OCI-M1 (cell line): Measurements from ENCODE around the gene EME2.

ENCODE experiments used
- DNase-seq: peaks from one replicate; lab custom pipeline; 2025; lab: John Stamatoyannopoulos, UW

EME2 gene

GRCh38 chr16:1791256-1791942, 18.8 kb downstream of the EME2 start:
- DNase-seq, result no peak

- DNase-seq, result no peak
Observed at GRCh38 chr16:1791943-1792812, 19.6 kb downstream of the EME2 start.

DNA sequence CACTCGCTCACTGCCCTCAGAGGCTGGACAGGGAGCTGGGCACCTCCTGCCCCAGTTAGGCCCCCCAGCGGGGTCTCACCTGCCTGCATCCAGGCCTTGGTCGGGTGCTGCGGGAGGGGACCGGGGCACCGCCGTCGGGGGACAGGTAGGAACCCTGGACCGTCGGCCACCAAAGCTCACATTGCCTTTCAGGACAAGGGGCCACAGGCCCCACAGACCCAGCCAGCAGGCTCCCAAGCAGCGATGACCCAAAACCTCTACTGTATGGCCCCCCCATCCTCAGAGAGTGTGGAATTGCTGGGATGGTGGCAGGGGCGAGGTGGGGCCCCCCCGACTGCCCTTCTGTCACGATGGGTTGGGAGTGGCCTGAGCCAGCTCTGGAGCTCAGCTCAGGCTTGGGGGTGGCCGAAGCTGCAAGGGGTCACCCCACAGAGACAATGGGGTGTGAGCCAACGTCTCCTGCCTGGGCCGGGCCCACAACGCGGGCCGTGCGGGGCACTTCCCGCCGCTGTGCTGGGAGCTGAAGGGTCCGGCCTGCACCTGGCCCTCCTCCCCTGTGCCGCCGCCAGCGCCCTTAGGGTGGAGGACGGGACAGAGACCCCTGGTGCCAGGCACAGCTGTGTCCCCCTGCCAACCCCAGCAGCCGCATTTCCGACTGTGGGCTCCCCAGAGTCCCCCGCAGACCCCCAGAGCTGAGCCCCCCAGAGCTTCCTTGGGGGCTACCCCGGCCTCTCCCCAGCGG, 20.4 kb downstream of the EME2 start:
- no peak for DNase-seq

- no peak for DNase-seq
Observed at GRCh38 chr16:1793578-1794220, 21.1 kb downstream of the EME2 start, which contains the start of gene IGFALS. IGFALS (minus strand) TSS chr16:1793705; CDS start chr16:1793652, 53 bp downstream.

- DNase-seq, result no peak
Observed at GRCh38 chr16:1794221-1794871, 21.7 kb downstream of the EME2 start.

GRCh38 chr16:1794908-1795666, 22.5 kb downstream of the EME2 start:
- no peak for DNase-seq

DNA sequence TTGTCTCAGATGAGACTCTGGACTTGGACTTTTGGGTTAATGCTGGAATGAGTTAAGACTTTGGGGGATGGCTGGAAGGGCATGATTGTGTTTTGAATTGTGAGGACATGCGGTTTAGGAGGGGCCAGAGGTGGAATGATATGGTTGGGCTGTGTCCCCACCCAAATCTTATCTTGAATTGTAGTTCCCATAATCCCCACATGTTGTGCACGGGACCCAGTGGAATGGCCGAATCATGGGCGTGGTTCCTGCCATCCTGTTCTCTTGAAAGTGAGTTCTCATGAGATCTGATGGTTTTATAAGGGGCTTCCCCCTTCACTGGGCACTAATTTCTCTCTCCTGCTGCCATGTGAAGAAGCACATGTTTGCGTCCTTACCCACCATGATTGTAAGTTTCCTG, 26.7 kb downstream of the EME2 start:
- DNase-seq, result peak; percentile 19

GRCh38 chr16:1800701-1801100, 28.1 kb downstream of the EME2 start:
- DNase-seq, result no peak

DNA sequence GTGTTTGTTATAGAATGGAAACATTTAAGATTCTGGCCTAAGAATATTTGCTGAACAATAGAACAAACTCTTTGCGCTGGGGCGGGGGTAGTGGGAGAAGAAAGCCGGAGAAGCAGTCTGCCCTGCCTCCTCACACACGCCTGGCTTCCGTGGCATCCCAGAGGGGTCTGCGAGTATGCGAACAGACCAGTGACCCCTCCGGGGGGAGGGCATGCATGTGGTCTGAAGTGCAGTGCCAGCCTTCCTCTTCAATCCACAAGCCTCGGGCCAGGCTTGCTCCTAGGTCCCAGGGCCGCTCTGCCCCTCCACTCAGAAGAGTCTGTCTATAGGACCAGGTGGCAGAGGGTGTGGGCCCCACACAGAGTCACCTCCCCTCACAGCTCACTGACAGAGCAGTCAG, 35.0 kb downstream of the EME2 start:
- no peak for DNase-seq

DNA sequence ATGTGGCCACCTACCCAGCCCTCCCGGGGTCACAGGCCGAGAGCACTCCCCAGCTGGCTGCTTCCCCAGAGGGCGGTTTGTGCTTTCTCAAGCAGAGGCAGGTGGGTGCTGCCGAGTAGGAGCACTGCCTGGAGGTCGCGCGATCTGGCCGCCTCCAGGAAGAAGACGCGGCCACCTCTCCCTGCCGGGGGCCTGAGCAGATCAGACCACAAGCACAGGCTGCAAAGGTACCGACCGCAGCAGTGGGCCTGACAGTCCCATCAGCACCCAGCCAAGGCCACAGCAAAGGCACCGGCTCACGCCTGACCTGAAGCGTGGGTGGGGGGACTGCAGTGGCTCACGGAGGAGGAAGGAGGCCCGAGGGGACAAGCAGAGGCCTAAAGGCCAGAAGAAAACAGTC, 36.1 kb downstream of the EME2 start:
- DNase-seq, result no peak

DNA sequence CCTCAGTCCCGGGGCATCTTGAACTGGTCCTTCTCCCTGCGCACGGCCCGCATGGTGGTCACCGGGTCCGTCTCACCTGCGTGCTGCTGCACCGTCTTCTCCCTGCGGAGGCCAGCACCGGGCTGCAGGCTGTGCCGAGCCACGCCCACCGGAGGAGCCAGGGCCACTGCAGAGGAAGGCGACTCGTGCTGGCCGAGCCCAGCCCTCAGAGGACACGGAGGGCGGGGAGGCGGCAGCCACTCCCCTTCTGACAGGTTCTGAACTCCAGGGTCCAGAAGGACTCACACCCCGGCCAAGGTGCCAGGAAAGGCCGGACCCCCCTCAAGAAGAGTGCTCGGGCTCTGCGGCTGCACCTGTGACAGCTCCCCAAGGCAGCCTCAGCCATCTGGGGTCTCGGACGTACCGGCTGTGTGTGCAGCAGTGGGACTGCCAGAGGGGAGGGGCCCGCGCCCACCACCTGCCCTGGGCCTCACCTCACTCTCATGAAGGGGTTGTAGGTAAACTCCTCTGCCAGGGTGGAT, 36.7 kb downstream of the EME2 start:
- no peak for DNase-seq

GRCh38 chr16:1810106-1810505, 37.5 kb downstream of the EME2 start:
- no peak for DNase-seq

DNA sequence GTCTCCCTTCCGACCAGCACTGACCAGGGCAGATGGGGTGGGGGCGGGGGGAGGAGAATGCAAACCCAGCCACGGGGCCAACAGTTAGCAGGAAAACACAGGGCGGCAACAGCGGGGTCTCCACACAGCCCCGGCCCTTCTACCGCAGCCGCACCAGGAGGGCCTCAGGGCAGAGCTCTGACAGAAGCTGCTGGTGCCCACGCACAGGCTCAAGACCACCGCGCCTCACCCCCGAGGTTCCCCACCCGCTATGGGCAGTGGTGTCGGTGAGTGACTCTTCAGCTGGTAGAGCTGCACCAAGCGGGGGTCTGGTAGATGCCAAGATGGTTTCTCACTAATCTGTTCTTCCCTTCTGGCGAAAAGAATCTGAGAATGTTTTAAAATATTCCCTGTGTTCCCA, 37.9 kb downstream of the EME2 start:
- no peak for DNase-seq

GRCh38 chr16:1812732-1813163, 40.1 kb downstream of the EME2 start:
- DNase-seq, result peak; percentile 75

- DNase-seq, result no peak
Observed at GRCh38 chr16:1815461-1815860, 42.9 kb downstream of the EME2 start.

- DNase-seq, result no peak
Observed at GRCh38 chr16:1816396-1817275, 44.0 kb downstream of the EME2 start.

DNA sequence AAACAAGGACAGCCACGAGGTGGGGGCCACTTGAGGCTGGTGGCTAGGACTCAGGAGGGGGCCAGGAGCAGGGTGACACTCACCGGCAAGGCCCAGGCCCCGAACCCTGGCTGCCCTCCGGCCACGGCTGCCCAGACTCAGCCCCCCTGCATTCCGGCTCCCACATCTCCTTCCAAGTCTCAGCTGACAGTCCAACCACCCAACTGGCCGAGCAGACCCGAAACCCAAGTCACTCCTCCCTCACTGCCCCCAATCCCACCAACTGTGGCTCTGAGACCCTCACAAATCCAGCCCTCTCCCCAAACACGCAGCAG, 44.6 kb downstream of the EME2 start:
- DNase-seq, result no peak

DNA sequence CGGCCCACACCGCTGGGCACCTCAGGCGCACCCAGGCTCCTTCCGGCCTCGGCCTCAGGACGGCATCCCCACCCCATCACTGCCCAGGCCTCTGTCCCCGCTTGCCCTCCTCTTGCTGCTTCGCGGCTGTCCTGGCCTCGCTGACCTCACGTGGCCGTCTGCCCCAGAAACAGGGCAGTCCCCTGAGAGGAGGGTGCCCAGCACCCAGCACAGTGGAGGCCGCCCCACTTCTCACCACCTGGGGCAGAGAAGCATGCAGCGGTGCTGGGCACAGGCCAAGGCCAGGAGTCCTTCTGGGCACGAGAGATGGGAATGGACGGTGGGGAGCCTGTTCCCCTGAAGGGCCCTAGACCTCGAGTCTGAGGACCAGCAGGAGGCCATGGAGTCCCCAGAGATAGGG, 45.1 kb downstream of the EME2 start:
- no peak for DNase-seq

DNA sequence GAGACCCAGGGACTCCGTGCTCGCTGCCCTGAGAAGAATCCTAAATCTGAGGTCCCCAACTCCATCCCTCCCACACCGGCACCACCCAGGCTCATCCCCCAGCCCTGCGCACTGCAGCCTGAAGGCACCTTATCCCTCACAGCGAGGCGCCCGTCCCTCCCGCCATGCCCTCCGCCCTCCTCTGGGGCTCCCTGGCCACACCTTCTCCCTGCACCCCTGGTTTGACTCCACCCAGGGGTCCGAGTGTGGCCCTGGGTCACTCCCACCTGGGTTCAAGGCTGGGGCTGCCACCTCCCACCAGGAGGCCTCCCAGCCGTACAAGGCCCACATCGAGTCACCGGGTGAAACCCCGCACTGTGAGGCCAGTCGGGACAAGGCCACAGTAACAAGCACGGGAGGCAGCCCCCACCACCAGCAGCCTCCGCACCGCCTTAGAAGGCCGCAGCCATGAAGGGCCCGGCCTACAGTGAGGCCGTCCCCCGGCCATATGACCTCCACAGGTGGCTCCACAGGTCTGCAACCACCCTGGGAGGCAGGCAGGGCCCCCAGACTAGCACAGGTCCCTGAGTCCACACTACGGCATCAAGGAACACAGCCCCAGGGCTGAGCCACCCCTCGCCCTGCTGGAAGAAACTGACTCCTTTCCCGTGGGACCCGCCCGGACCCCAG, 45.7 kb downstream of the EME2 start:
- DNase-seq, result no peak
